Right lung (tissue), 5 donors: ENCODE results near the gene XPO5. TPM values are rescaled to one million over a fixed set of nuclear protein-coding genes. Genes with fewer than 3 reads are reported as not detected.

Source experiments
- DNase-seq, 2 donors: peaks; one replicate each; pipeline ENCODE4 v3.0.0-alpha.2; 2013
- polyA plus RNA-seq, 5 donors: library from polyadenylated mRNA; unstranded; fragments of 120-200 nt; gene quantifications; one replicate each; pipeline versions ENCODE4 v1.2.1 to v1.2.3, GENCODE V29; 2013; ENCODE audit warnings: inconsistent platforms in 1 of 5, low replicate concordance in 1 of 5; ENCODE audit not compliant: insufficient read length in 5 of 5, insufficient read depth in 1 of 5

XPO5 gene
- polyA plus RNA-seq, 5 donors: 35.9 to 43.0 (median 40.6) TPM

GRCh38 chr6:43476746-43477145, 99.1 kb downstream of the XPO5 start:
- no peak for DNase-seq

GRCh38 chr6:43475516-43475915, 100.3 kb downstream of the XPO5 start:
- no peak for DNase-seq

- no peak for DNase-seq
These were observed 103.3 kb downstream of the XPO5 start for GRCh38 chr6:43472515-43472914.

Other genes with a start within 250 kb of the XPO5 start
- 10 to 100 TPM; 25.8 to 35.4 (median 31.6) TPM for gene ZNF318, start 206.4 kb downstream of the XPO5 start, polyA plus RNA-seq
- gene ABCC10, start 148.5 kb downstream of the XPO5 start, polyA plus RNA-seq: 10 to 100 TPM; 19.7 to 29.2 (median 25.5) TPM
- gene DLK2, start 120.5 kb downstream of the XPO5 start, polyA plus RNA-seq: 1 to 10 TPM; 1.2 to 2.6 (median 1.8) TPM
- gene TJAP1, start 98.5 kb downstream of the XPO5 start, polyA plus RNA-seq: 10 to 100 TPM; 32.6 to 45.4 (median 42.9) TPM
- 1 to 10 TPM in 1 of 5 donors, under 1 TPM in 4; 0.20 to 1.0 (median 0.58) TPM for gene LRRC73, start 65.7 kb downstream of the XPO5 start, polyA plus RNA-seq
- 100 to 1,000 TPM; 120 to 150 (median 135) TPM for gene YIPF3, start 59.1 kb downstream of the XPO5 start, polyA plus RNA-seq
- 10 to 100 TPM; 33.8 to 37.9 (median 37.0) TPM for gene POLR1C, start 58.9 kb downstream of the XPO5 start, polyA plus RNA-seq
- gene POLH, start 147 bp upstream of the XPO5 start, polyA plus RNA-seq: 10 to 100 TPM; 16.0 to 29.0 (median 22.4) TPM
- 10 to 100 TPM; 61.2 to 70.9 (median 61.7) TPM for gene GTPBP2, start 53.2 kb upstream of the XPO5 start, polyA plus RNA-seq
- 10 to 100 TPM; 22.7 to 28.3 (median 25.9) TPM for gene MAD2L1BP, start 59.8 kb upstream of the XPO5 start, polyA plus RNA-seq
- gene RSPH9, start 69.0 kb upstream of the XPO5 start, polyA plus RNA-seq: 1 to 10 TPM; 2.3 to 4.9 (median 3.6) TPM
- gene MRPS18A, start 111.8 kb upstream of the XPO5 start, polyA plus RNA-seq: 10 to 100 TPM; 39.0 to 49.7 (median 42.9) TPM
- gene VEGFA, start 194.2 kb upstream of the XPO5 start, polyA plus RNA-seq: 100 to 1,000 TPM; 215 to 361 (median 293) TPM